Chondrocyte (in vitro differentiated cells): ENCODE data around the gene KDR. TPM values are rescaled to one million over a fixed set of nuclear protein-coding genes. Genes with fewer than 3 reads are reported as not detected.

ENCODE experiments used
- DNase-seq: peaks from one replicate; pipeline ENCODE4 v3.0.0; 2021; ENCODE audit warnings: mixed read lengths, low spot score
- H3K27ac Mint-ChIP-seq: one replicate; pipeline ENCODE4 v1.8.0; 2021; ENCODE audit warnings: mild to moderate bottlenecking, moderate library complexity, mixed read lengths; ENCODE audit not compliant: unreplicated experiment
- H3K27me3 Mint-ChIP-seq: 2 replicates; pipeline ENCODE4 v1.8.0; 2021; ENCODE audit warnings: low read depth, mixed read lengths
- H3K36me3 Mint-ChIP-seq: 2 replicates; pipeline ENCODE4 v1.8.0; 2021; ENCODE audit warnings: low read depth, mixed read lengths
- H3K4me1 Mint-ChIP-seq: 2 replicates; pipeline ENCODE4 v1.8.0; 2021; ENCODE audit warnings: low read depth, mild to moderate bottlenecking, mixed read lengths
- H3K4me3 Mint-ChIP-seq: one replicate; pipeline ENCODE4 v1.8.0; 2021; ENCODE audit warnings: mild to moderate bottlenecking, moderate library complexity, mixed read lengths; ENCODE audit not compliant: unreplicated experiment
- H3K9me3 Mint-ChIP-seq: 2 replicates; pipeline ENCODE4 v1.8.0; 2021; ENCODE audit warnings: low read depth, mixed read lengths
- total RNA-seq: library from RNA; stranded (reverse); gene quantifications from 3 replicates; pipeline ENCODE4 v1.2.1, GENCODE V29; 2021
- TF ChIP-seq, protein P1 (sequence below): fragments of 200-600 bp; sonication (generic); IDR thresholded peaks from 2 replicates; pipeline ENCODE4 v1.5.0; 2021; ENCODE audit warnings: antibody characterized with exemption, mild to moderate bottlenecking, moderate library complexity

KDR gene
- total RNA-seq, 1 donor from 2014 or later: 0.77 TPM

DNA sequence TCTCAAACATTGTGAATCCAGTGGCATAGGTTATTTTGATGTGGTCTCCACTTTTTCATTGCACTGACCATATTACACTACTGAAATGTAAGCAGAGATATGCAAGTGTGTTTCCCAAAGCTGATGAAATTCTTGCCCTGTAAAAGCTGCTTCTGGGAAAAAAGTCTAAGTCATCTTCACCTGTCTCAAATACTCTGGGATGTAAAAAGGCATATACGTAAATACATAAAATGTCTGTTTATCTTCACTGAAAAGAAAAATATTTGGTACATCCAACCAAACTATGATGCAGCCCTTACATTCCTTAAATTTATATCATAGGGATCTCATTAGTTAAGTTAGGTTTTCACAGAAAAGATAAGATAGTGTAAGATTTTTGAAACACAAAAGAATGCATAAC is 7.9 kb downstream of the KDR start:
- TF ChIP-seq, protein P1, sequence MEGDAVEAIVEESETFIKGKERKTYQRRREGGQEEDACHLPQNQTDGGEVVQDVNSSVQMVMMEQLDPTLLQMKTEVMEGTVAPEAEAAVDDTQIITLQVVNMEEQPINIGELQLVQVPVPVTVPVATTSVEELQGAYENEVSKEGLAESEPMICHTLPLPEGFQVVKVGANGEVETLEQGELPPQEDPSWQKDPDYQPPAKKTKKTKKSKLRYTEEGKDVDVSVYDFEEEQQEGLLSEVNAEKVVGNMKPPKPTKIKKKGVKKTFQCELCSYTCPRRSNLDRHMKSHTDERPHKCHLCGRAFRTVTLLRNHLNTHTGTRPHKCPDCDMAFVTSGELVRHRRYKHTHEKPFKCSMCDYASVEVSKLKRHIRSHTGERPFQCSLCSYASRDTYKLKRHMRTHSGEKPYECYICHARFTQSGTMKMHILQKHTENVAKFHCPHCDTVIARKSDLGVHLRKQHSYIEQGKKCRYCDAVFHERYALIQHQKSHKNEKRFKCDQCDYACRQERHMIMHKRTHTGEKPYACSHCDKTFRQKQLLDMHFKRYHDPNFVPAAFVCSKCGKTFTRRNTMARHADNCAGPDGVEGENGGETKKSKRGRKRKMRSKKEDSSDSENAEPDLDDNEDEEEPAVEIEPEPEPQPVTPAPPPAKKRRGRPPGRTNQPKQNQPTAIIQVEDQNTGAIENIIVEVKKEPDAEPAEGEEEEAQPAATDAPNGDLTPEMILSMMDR: no peak
- Mint-ChIP-seq H3K27ac (no peak overlapping the region), H3K36me3 (peaks cover 1% of the 10 kb centered on the region), H3K27me3 (peaks cover 16% of the 10 kb centered on the region), H3K9me3 (no peaks in the 10 kb centered on the region), H3K4me1 (no peaks in the 10 kb centered on the region), H3K4me3 (no peak overlapping the region)
- no peak for DNase-seq

DNA sequence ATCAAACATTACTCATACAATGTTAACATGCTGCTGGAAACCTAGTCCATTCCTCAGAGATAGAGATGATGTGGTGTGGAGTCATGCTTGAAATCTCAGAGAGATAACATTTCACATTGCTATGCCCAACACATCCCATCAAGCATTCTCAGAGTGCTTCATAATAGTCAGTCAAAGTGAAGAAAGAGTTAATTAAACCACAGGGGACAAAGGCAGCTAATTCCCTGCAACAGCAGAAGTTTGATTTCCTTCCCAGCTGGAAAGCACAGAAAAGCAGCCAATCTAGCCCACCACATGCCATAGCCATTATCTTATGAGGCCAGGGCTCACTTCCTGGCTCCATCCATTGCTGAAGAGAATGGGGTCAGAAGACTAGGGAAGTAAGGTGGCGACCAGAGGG is 8.9 kb downstream of the KDR start:
- Mint-ChIP-seq H3K9me3 (no peaks in the 10 kb centered on the region), H3K27ac (no peak overlapping the region), H3K4me1 (no peaks in the 10 kb centered on the region), H3K4me3 (no peak overlapping the region), H3K36me3 (peaks cover 1% of the 10 kb centered on the region), H3K27me3 (peaks cover 13% of the 10 kb centered on the region)
- TF ChIP-seq, protein P1: no peak
- no peak for DNase-seq

DNA sequence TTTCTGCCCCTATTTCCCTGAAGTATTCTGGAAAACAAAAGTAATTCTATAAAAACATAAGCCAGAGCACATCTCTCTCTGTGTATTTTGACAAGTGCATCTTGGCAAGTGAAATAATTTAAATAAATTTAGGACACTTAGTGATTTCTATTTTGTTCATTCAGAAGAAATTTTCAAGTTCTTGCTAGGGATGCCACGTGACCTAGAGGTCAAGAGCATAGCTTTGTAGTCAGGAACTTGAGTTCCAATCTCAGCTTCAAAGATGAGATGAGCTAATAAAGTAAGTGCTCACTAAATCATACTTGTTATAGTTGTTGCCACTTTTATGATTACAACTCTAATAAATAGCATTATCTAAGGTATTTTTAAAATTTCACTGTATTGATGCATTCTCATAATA is 13.8 kb downstream of the KDR start:
- no peak for DNase-seq
- peaks cover 34% of the 10 kb centered on the region for H3K27me3 Mint-ChIP-seq
- no peaks in the 10 kb centered on the region for H3K4me1 Mint-ChIP-seq
- no peak overlapping the region for H3K27ac Mint-ChIP-seq
- H3K4me3 Mint-ChIP-seq: no peak overlapping the region
- H3K9me3 Mint-ChIP-seq: no peaks in the 10 kb centered on the region
- TF ChIP-seq, protein P1: no peak
- H3K36me3 Mint-ChIP-seq: peaks cover 4% of the 10 kb centered on the region

DNA sequence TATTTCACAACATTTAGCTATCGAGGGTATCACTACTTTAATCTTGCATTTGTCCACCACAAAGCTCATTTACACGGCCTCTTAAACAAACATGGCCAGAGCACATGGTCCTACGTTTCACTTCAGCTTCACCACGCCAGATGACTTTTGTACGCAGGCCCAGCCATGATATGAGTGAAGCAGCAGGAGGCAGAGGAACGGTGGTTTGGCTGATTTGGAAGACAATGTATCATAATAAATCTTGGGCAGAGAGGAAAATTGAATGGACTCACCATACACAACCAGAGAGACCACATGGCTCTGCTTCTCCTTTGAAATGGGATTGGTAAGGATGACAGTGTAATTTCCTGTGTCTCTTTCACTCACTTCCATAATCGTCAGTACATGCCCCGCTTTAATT is 15.3 kb downstream of the KDR start:
- DNase-seq: no peak
- Mint-ChIP-seq H3K27ac (no peak overlapping the region), H3K27me3 (peaks cover 40% of the 10 kb centered on the region), H3K9me3 (no peaks in the 10 kb centered on the region), H3K36me3 (peaks cover 4% of the 10 kb centered on the region), H3K4me1 (no peaks in the 10 kb centered on the region), H3K4me3 (no peak overlapping the region)
- TF ChIP-seq, protein P1: no peak

DNA sequence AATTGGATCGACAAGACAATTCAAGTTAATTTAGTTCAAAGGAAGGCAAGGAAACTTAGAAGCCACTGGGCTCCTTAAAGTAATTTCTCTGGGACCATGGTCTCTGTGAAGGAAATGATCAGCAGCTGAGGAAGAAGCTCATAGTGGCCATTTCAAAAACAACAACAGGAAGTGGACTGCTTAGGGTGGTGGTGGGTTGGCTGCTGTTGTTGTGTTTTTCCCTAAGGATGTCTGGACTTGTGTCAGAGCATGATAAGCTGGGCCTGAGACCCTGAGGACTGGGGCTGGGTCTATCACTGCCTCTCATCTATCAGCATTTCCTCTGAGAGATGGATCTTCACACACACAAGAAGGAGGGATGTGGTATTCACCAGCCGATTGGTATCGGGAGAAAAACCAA is 18.3 kb downstream of the KDR start:
- no peak overlapping the region for H3K27ac Mint-ChIP-seq
- no peaks in the 10 kb centered on the region for H3K4me1 Mint-ChIP-seq
- H3K4me3 Mint-ChIP-seq: no peak overlapping the region
- DNase-seq: no peak
- H3K36me3 Mint-ChIP-seq: peaks cover 4% of the 10 kb centered on the region
- H3K9me3 Mint-ChIP-seq: no peaks in the 10 kb centered on the region
- H3K27me3 Mint-ChIP-seq: peaks cover 44% of the 10 kb centered on the region
- TF ChIP-seq, protein P1: no peak
